ENCODE measurements around the gene ZNF511.

ZNF511 gene

GRCh38 chr10:133351408-133352318 is 42.9 kb downstream of the ZNF511 start:
- no peak for DNase-seq (ENCODE audit: low read depth in 2 of 2, low spot score in 1 of 2)

GRCh38 chr10:133353202-133353959 is 44.7 kb downstream of the ZNF511 start:
- DNase-seq (ENCODE audit: low read depth in 2 of 2, low spot score in 1 of 2): no peak

GRCh38 chr10:133353988-133354605 is 45.4 kb downstream of the ZNF511 start:
- DNase-seq (ENCODE audit: low read depth in 2 of 2, low spot score in 1 of 2): no peak

GRCh38 chr10:133354672-133355240 is 46.0 kb downstream of the ZNF511 start:
- no peak for DNase-seq (ENCODE audit: low read depth in 2 of 2, low spot score in 1 of 2)

GRCh38 chr10:133355266-133355665 is 46.6 kb downstream of the ZNF511 start:
- no peak for DNase-seq (ENCODE audit: low read depth in 2 of 2, low spot score in 1 of 2)

GRCh38 chr10:133355991-133356390 is 47.3 kb downstream of the ZNF511 start:
- DNase-seq (ENCODE audit: low read depth in 2 of 2, low spot score in 1 of 2): no peak

GRCh38 chr10:133356549-133357284 is 48.0 kb downstream of the ZNF511 start:
- no peak for DNase-seq (ENCODE audit: low read depth in 2 of 2, low spot score in 1 of 2)

GRCh38 chr10:133357285-133358161 is 48.8 kb downstream of the ZNF511 start, which contains the start of gene FUOM:
Gene FUOM, minus strand, starts transcription at chr10:133358019. Its CDS starts 12 bp downstream, at chr10:133358007.
- DNase-seq (ENCODE audit: low read depth in 2 of 2, low spot score in 1 of 2): peak; percentile 34 to 42

GRCh38 chr10:133358162-133358924 is 49.6 kb downstream of the ZNF511 start:
- no peak for DNase-seq (ENCODE audit: low read depth in 2 of 2, low spot score in 1 of 2)

GRCh38 chr10:133358925-133359310 is 50.2 kb downstream of the ZNF511 start:
- no peak for DNase-seq (ENCODE audit: low read depth in 2 of 2, low spot score in 1 of 2)

GRCh38 chr10:133359554-133359971 is 50.8 kb downstream of the ZNF511 start:
- no peak for DNase-seq (ENCODE audit: low read depth in 2 of 2, low spot score in 1 of 2)

- DNase-seq (ENCODE audit: low read depth in 2 of 2, low spot score in 1 of 2): no peak
Measured at GRCh38 chr10:133359972-133360610, 51.4 kb downstream of the ZNF511 start.

GRCh38 chr10:133361227-133361626 is 52.5 kb downstream of the ZNF511 start:
- no peak for DNase-seq (ENCODE audit: low read depth in 2 of 2, low spot score in 1 of 2)

GRCh38 chr10:133361773-133362441 is 53.2 kb downstream of the ZNF511 start:
- no peak for DNase-seq (ENCODE audit: low read depth in 2 of 2, low spot score in 1 of 2)

Data from stimulated activated CD8-positive, alpha-beta memory T cell treated with anti-CD3 and anti-CD28 coated beads, Interleukin-4, amount 100 ng/mL, for 4 hours (primary cell).